Lower leg skin (tissue), 3 donors: ENCODE measurements around the gene WWOX.

Experiments
- POLR2A ChIP-seq, 2 donors: fragments of 450-650 bp; IDR thresholded peaks; one replicate each; pipeline ENCODE4 v1.6.1; 2016 to 2017; ENCODE audit warnings: antibody characterized with exemption in 2 of 2, mild to moderate bottlenecking in 1 of 2, moderate library complexity in 1 of 2
- TF ChIP-seq, protein P1 (sequence below), 3 donors: fragments of 450-650 bp; IDR thresholded peaks; one replicate each; pipeline ENCODE4 v1.5.1; 2016; ENCODE audit warnings: antibody characterized with exemption in 3 of 3, mild to moderate bottlenecking in 3 of 3, moderate library complexity in 2 of 3

DNA sequence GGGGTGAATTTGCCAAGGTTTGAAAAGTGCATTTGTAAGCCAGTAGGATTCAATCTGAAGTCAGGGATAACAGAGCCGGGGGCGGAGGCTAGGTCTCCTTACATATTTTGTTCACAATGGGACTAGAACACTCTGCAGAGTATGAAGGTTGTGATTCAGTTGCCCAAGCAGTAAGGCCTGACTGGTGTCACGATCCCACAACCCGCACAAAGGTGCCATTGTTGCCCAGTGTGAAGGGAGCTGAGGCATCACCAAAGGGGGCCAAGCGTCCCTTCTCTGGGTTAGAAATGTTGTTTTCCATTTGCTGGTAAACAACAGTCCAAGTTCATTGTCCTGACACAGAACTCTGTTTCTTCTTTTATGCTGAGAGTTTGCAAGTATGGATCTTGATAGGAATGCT lies 1029.3 kb downstream of the WWOX start:
- TF ChIP-seq POLR2A (IDR thresholded peaks at IDR 0.05) = no peak
- TF ChIP-seq, protein P1, sequence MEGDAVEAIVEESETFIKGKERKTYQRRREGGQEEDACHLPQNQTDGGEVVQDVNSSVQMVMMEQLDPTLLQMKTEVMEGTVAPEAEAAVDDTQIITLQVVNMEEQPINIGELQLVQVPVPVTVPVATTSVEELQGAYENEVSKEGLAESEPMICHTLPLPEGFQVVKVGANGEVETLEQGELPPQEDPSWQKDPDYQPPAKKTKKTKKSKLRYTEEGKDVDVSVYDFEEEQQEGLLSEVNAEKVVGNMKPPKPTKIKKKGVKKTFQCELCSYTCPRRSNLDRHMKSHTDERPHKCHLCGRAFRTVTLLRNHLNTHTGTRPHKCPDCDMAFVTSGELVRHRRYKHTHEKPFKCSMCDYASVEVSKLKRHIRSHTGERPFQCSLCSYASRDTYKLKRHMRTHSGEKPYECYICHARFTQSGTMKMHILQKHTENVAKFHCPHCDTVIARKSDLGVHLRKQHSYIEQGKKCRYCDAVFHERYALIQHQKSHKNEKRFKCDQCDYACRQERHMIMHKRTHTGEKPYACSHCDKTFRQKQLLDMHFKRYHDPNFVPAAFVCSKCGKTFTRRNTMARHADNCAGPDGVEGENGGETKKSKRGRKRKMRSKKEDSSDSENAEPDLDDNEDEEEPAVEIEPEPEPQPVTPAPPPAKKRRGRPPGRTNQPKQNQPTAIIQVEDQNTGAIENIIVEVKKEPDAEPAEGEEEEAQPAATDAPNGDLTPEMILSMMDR (IDR thresholded peaks at IDR 0.05) = no peak
